NB4 (cell line): ENCODE data around the gene B4GALT1.

Experiments
- POLR2A ChIP-seq: IDR thresholded peaks from 2 replicates; pipeline ENCODE4 v1.6.1; 2011; ENCODE audit warnings: mild to moderate bottlenecking; ENCODE audit not compliant: insufficient read length; ENCODE audit errors: extremely low read depth
- TF ChIP-seq, protein P1 (sequence below): IDR thresholded peaks from 2 replicates; pipeline ENCODE4 v1.6.1; 2011; ENCODE audit warnings: low read depth, low read length
- TF ChIP-seq, protein P2 (sequence below): IDR thresholded peaks from one replicate; pipeline ENCODE4 v1.5.1; 2012; ENCODE audit warnings: low read depth, low read length

DNA sequence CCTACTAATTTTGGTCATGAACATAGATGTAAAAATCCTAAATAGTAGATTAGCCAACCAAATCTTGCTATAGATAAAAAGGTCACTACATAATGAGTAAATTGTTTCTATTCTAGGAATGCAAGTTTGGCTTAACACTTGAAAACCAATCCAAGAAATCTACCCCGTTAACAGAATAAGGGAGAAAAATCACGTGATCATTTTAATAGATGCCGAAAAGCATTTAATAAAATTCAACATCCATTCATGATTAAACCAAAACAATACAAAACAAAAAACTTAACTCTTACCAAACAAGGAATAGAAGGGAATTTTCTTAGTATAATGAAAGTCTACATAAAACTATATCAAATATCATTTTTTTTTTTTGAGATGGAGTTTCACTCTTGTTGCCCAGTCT lies 69.9 kb downstream of the B4GALT1 start:
- TF ChIP-seq, protein P1, sequence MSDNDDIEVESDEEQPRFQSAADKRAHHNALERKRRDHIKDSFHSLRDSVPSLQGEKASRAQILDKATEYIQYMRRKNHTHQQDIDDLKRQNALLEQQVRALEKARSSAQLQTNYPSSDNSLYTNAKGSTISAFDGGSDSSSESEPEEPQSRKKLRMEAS, result no peak
- TF ChIP-seq, protein P2, sequence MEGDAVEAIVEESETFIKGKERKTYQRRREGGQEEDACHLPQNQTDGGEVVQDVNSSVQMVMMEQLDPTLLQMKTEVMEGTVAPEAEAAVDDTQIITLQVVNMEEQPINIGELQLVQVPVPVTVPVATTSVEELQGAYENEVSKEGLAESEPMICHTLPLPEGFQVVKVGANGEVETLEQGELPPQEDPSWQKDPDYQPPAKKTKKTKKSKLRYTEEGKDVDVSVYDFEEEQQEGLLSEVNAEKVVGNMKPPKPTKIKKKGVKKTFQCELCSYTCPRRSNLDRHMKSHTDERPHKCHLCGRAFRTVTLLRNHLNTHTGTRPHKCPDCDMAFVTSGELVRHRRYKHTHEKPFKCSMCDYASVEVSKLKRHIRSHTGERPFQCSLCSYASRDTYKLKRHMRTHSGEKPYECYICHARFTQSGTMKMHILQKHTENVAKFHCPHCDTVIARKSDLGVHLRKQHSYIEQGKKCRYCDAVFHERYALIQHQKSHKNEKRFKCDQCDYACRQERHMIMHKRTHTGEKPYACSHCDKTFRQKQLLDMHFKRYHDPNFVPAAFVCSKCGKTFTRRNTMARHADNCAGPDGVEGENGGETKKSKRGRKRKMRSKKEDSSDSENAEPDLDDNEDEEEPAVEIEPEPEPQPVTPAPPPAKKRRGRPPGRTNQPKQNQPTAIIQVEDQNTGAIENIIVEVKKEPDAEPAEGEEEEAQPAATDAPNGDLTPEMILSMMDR, result no peak
- no peak for TF ChIP-seq POLR2A
